ENCODE data around the gene ZFAND2B.
"Not testable (repeated sequence)": the region's sequence is repeated elsewhere in the genome, so short reads cannot be mapped to it uniquely, and the experiment has no call there.

ZFAND2B gene

GRCh38 chr2:219186754-219187456, 19.7 kb upstream of the ZFAND2B start:
- H3K27ac ChIP-seq (ENCODE audit: low read length) = no peak overlapping the region
- no peak overlapping the region for H3K4me3 ChIP-seq (ENCODE audit: low read depth in 1 of 2, low read length in 2 of 2)
- H3K27me3 ChIP-seq (ENCODE audit: low read depth, low read length) = no peaks in the 10 kb centered on the region
- H3K9me3 ChIP-seq (ENCODE audit: control insufficient read depth in 1 of 2, low read length in 2 of 2) = no peaks in the 10 kb centered on the region
- peaks cover 0 to 4% of the 10 kb centered on the region in 2 donors for H3K4me1 ChIP-seq (ENCODE audit: control insufficient read depth in 1 of 2, insufficient read depth in 2 of 2, low read length in 2 of 2)
- peaks cover 32 to 35% of the 10 kb centered on the region in 2 donors for H3K36me3 ChIP-seq (ENCODE audit: control insufficient read depth in 1 of 2, insufficient read depth in 2 of 2, low read length in 2 of 2)

- no peaks in the 10 kb centered on the region for H3K4me1 ChIP-seq (ENCODE audit: control insufficient read depth in 1 of 2, insufficient read depth in 2 of 2, low read length in 2 of 2)
- no peaks in the 10 kb centered on the region for H3K9me3 ChIP-seq (ENCODE audit: control insufficient read depth in 1 of 2, low read length in 2 of 2)
- H3K36me3 ChIP-seq (ENCODE audit: control insufficient read depth in 1 of 2, insufficient read depth in 2 of 2, low read length in 2 of 2) = no peaks in the 10 kb centered on the region
- H3K4me3 ChIP-seq (ENCODE audit: low read depth in 1 of 2, low read length in 2 of 2) = no peak overlapping the region
- no peak overlapping the region for H3K27ac ChIP-seq (ENCODE audit: low read length)
- H3K27me3 ChIP-seq (ENCODE audit: low read depth, low read length) = peaks cover 4% of the 10 kb centered on the region
Measured at GRCh38 chr2:219197388-219197787, 9.2 kb upstream of the ZFAND2B start.

GRCh38 chr2:219198974-219199373, 7.6 kb upstream of the ZFAND2B start:
- Histone ChIP-seq H3K4me3 (ENCODE audit: low read depth in 1 of 2, low read length in 2 of 2) (no peak overlapping the region), H3K36me3 (ENCODE audit: control insufficient read depth in 1 of 2, insufficient read depth in 2 of 2, low read length in 2 of 2) (no peaks in the 10 kb centered on the region), H3K4me1 (ENCODE audit: control insufficient read depth in 1 of 2, insufficient read depth in 2 of 2, low read length in 2 of 2) (no peaks in the 10 kb centered on the region), H3K9me3 (ENCODE audit: control insufficient read depth in 1 of 2, low read length in 2 of 2) (no peaks in the 10 kb centered on the region), H3K27ac (ENCODE audit: low read length) (no peak overlapping the region), H3K27me3 (ENCODE audit: low read depth, low read length) (peaks cover 4% of the 10 kb centered on the region)

GRCh38 chr2:219199470-219200211, 6.9 kb upstream of the ZFAND2B start:
- peaks cover 4% of the 10 kb centered on the region for H3K27me3 ChIP-seq (ENCODE audit: low read depth, low read length)
- no peak overlapping the region for H3K4me3 ChIP-seq (ENCODE audit: low read depth in 1 of 2, low read length in 2 of 2)
- H3K9me3 ChIP-seq (ENCODE audit: control insufficient read depth in 1 of 2, low read length in 2 of 2) = no peaks in the 10 kb centered on the region
- no peak overlapping the region for H3K27ac ChIP-seq (ENCODE audit: low read length)
- no peaks in the 10 kb centered on the region for H3K36me3 ChIP-seq (ENCODE audit: control insufficient read depth in 1 of 2, insufficient read depth in 2 of 2, low read length in 2 of 2)
- H3K4me1 ChIP-seq (ENCODE audit: control insufficient read depth in 1 of 2, insufficient read depth in 2 of 2, low read length in 2 of 2) = no peaks in the 10 kb centered on the region

- not testable (repeated sequence) for H3K4me1 ChIP-seq (ENCODE audit: control insufficient read depth in 1 of 2, insufficient read depth in 2 of 2, low read length in 2 of 2); H3K4me3 ChIP-seq (ENCODE audit: low read depth in 1 of 2, low read length in 2 of 2); H3K27ac ChIP-seq (ENCODE audit: low read length); H3K9me3 ChIP-seq (ENCODE audit: control insufficient read depth in 1 of 2, low read length in 2 of 2); H3K36me3 ChIP-seq (ENCODE audit: control insufficient read depth in 1 of 2, insufficient read depth in 2 of 2, low read length in 2 of 2); H3K27me3 ChIP-seq (ENCODE audit: low read depth, low read length)
Measured at GRCh38 chr2:219200502-219201326, 5.9 kb upstream of the ZFAND2B start.

GRCh38 chr2:219201331-219201730, 5.3 kb upstream of the ZFAND2B start:
- H3K9me3 ChIP-seq (ENCODE audit: control insufficient read depth in 1 of 2, low read length in 2 of 2); H3K27ac ChIP-seq (ENCODE audit: low read length); H3K4me3 ChIP-seq (ENCODE audit: low read depth in 1 of 2, low read length in 2 of 2); H3K27me3 ChIP-seq (ENCODE audit: low read depth, low read length); H3K36me3 ChIP-seq (ENCODE audit: control insufficient read depth in 1 of 2, insufficient read depth in 2 of 2, low read length in 2 of 2); H3K4me1 ChIP-seq (ENCODE audit: control insufficient read depth in 1 of 2, insufficient read depth in 2 of 2, low read length in 2 of 2): not testable (repeated sequence)

GRCh38 chr2:219204425-219205164, 2.0 kb upstream of the ZFAND2B start:
- H3K4me1 ChIP-seq (ENCODE audit: control insufficient read depth in 1 of 2, insufficient read depth in 2 of 2, low read length in 2 of 2) = peaks cover 12 to 15% of the 10 kb centered on the region in 2 donors

GRCh38 chr2:219205165-219205538, 1.4 kb upstream of the ZFAND2B start:
- Histone ChIP-seq H3K36me3 (ENCODE audit: control insufficient read depth in 1 of 2, insufficient read depth in 2 of 2, low read length in 2 of 2) (peaks cover 7 to 20% of the 10 kb centered on the region in 2 donors), H3K4me1 (ENCODE audit: control insufficient read depth in 1 of 2, insufficient read depth in 2 of 2, low read length in 2 of 2) (peaks cover 12 to 15% of the 10 kb centered on the region in 2 donors), H3K9me3 (ENCODE audit: control insufficient read depth in 1 of 2, low read length in 2 of 2) (no peaks in the 10 kb centered on the region), H3K27ac (ENCODE audit: low read length) (no peak overlapping the region), H3K27me3 (ENCODE audit: low read depth, low read length) (no peaks in the 10 kb centered on the region), H3K4me3 (ENCODE audit: low read depth in 1 of 2, low read length in 2 of 2) (no peak overlapping the region)

More at GRCh38 chr2:219204425-219205164, 2.0 kb upstream of the ZFAND2B start:
- no peaks in the 10 kb centered on the region for H3K27me3 ChIP-seq (ENCODE audit: low read depth, low read length)
- H3K4me3 ChIP-seq (ENCODE audit: low read depth in 1 of 2, low read length in 2 of 2) = no peak overlapping the region
- peaks cover 7 to 15% of the 10 kb centered on the region in 2 donors for H3K36me3 ChIP-seq (ENCODE audit: control insufficient read depth in 1 of 2, insufficient read depth in 2 of 2, low read length in 2 of 2)
- no peaks in the 10 kb centered on the region for H3K9me3 ChIP-seq (ENCODE audit: control insufficient read depth in 1 of 2, low read length in 2 of 2)
- no peak overlapping the region for H3K27ac ChIP-seq (ENCODE audit: low read length)

- Histone ChIP-seq H3K9me3 (ENCODE audit: control insufficient read depth in 1 of 2, low read length in 2 of 2) (no peaks in the 10 kb centered on the region), H3K27ac (ENCODE audit: low read length) (peak overlapping the region; percentile 92), H3K4me1 (ENCODE audit: control insufficient read depth in 1 of 2, insufficient read depth in 2 of 2, low read length in 2 of 2) (peaks cover 12 to 15% of the 10 kb centered on the region in 2 donors)
Measured at GRCh38 chr2:219205981-219206327, 628 bp upstream of the ZFAND2B start.

GRCh38 chr2:219207134-219207883, 727 bp downstream of the ZFAND2B start:
- Histone ChIP-seq H3K4me3 (ENCODE audit: low read depth in 1 of 2, low read length in 2 of 2) (peak overlapping the region; percentile 61 to 65), H3K36me3 (ENCODE audit: control insufficient read depth in 1 of 2, insufficient read depth in 2 of 2, low read length in 2 of 2) (peaks cover 7 to 34% of the 10 kb centered on the region in 2 donors), H3K27ac (ENCODE audit: low read length) (peak overlapping the region; percentile 7), H3K4me1 (ENCODE audit: control insufficient read depth in 1 of 2, insufficient read depth in 2 of 2, low read length in 2 of 2) (peaks cover 12 to 15% of the 10 kb centered on the region in 2 donors), H3K27me3 (ENCODE audit: low read depth, low read length) (no peaks in the 10 kb centered on the region), H3K9me3 (ENCODE audit: control insufficient read depth in 1 of 2, low read length in 2 of 2) (no peaks in the 10 kb centered on the region)

More at GRCh38 chr2:219205981-219206327, 628 bp upstream of the ZFAND2B start:
- H3K36me3 ChIP-seq (ENCODE audit: control insufficient read depth in 1 of 2, insufficient read depth in 2 of 2, low read length in 2 of 2) = peaks cover 7 to 28% of the 10 kb centered on the region in 2 donors
- H3K27me3 ChIP-seq (ENCODE audit: low read depth, low read length) = no peaks in the 10 kb centered on the region
- peak overlapping the region; percentile 61 to 70 for H3K4me3 ChIP-seq (ENCODE audit: low read depth in 1 of 2, low read length in 2 of 2)
